Adrenal gland (tissue), 12 donors: ENCODE data around the gene PIK3C2G. TPM values are rescaled to one million over a fixed set of nuclear protein-coding genes. Genes with fewer than 3 reads are reported as not detected.

Experiments
- DNase-seq, 7 donors: peaks; one replicate each; pipeline ENCODE4 v3.0.0-alpha.2; 2019 to 2020
- H3K27ac ChIP-seq, 5 donors: fragments of 200-600 bp; sonication (generic) in 4 of 5; 1 replicate in 3 of 5; 2 replicates in 2 of 5; pipeline versions ENCODE4 v1.5.1 to v1.8.0; 2016 to 2020; ENCODE audit warnings: mild to moderate bottlenecking in 1 of 5
- H3K27me3 ChIP-seq: fragments of 200-600 bp; 2 replicates; pipeline ENCODE4 v1.8.0; 2021
- H3K36me3 ChIP-seq, 2 donors: fragments of 200-600 bp; replicated peaks in 1 of 2; 1 replicate in 1 of 2; 2 replicates in 1 of 2; pipeline versions ENCODE4 v1.5.1 to v1.8.0; 2018 to 2022
- H3K4me1 ChIP-seq, 2 donors: fragments of 200-600 bp; replicated peaks in 1 of 2; 1 replicate in 1 of 2; 2 replicates in 1 of 2; pipeline versions ENCODE4 v1.5.1 to v1.8.0; 2018 to 2021
- H3K4me3 ChIP-seq, 4 donors: fragments of 200-600 bp; sonication (generic) in 3 of 4; one replicate each; pipeline ENCODE4 v1.5.1; 2016 to 2018
- H3K9me3 ChIP-seq, 3 donors: fragments of 200-600 bp; sonication (generic) in 1 of 3; replicated peaks in 1 of 3; 1 replicate in 2 of 3; 2 replicates in 1 of 3; pipeline versions ENCODE4 v1.5.1 to v1.8.0; 2016 to 2021
- POLR2A ChIP-seq, 2 donors: fragments of 450-650 bp; IDR thresholded peaks; one replicate each; pipeline ENCODE4 v1.6.1; 2017; ENCODE audit warnings: antibody characterized with exemption in 2 of 2, mild to moderate bottlenecking in 2 of 2, moderate library complexity in 1 of 2
- WGBS, 4 donors: extraction: QIAGEN DNeasy Blood & Tissue Kit in 2 of 4; methylation state at CpG; one replicate each; pipeline versions ENCODE4 v1.1.5 to v1.1.7; 2013 to 2017; 5-methylcytosine and 5-hydroxymethylcytosine counted together
- intact Hi-C, 2 donors: fragments of 100-400 bp; cut with DNase I; formaldehyde crosslinking; loops; one replicate each; pipeline versions ENCODE4 v1.14.1 to v1.15.0; 2022 to 2023
- polyA plus RNA-seq, 3 donors: library from polyadenylated mRNA; stranded (reverse); fragments of 200-250 nt in 2 of 3; fragments of 350-450 nt in 1 of 3; fragmentation: Illumina TruSeq in 1 of 3; extraction: RNeasy Lipid Tissue Mini Kit (QIAGEN cat#74804) in 1 of 3; gene quantifications; one replicate each; pipeline ENCODE4 v1.2.3, GENCODE V29; 2013 to 2014
- total RNA-seq, 9 donors: library from RNA; depleted of rRNA in 4 of 9; stranded (reverse); fragments of >200 nt in 4 of 9; fragments of 120-200 nt in 1 of 9; fragmentation: NEBNext Ultra II Directional in 1 of 9; extraction: Animal tissue kit (Norgen Biotek cat#: 25700) in 1 of 9; gene quantifications; one replicate each; pipeline versions ENCODE4 v1.1.0 to v1.2.4, GENCODE V29; 2013 to 2023
- TF ChIP-seq, protein P1 (sequence below), 6 experiments: fragments of 450-650 bp in 4 of 6; fragments of 200-600 bp in 2 of 6; sonication (generic) in 1 of 6; IDR thresholded peaks; 1 replicate in 5 of 6; 2 replicates in 1 of 6; pipeline versions ENCODE4 v1.5.1 to v1.8.0; 2016 to 2021; ENCODE audit warnings: antibody characterized with exemption in 6 of 6, mild to moderate bottlenecking in 2 of 6, moderate library complexity in 1 of 6
- donor health status: healthy with polysubstance abuse.
- donor health status: Bipolar disorder and iron deficiency.
- donor health status: DM: yes; HTN: yes; CAD: no.
- donor health status: DM: no; HTN: no; CAD: no.
- donor health status: DM: no; HTN: no; CAD: no.
- donor health status: DM: yes; HTN: yes; CAD: no.

The PIK3C2G gene
- total and polyA plus RNA-seq, 12 donors, result 0.11 to 1.3 (median 0.54) TPM

DNA sequence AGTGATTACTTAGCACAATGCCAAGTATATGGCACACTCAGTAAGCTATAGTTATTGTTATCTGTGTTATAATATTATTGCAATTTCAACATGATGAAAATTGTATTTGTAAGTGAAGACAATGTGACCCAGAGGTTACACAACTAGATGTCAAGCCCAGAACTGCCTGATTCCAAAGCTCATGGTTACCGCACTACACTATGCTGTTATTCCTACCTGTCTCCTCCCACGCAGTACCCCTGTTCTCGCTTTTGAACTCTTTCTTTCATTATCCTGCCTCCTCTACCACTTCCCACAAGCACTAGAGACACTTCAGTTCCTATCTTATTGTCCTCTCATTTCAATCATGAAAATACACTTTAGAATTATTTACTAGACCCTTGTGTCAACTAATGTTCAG lies 383.2 kb downstream of the PIK3C2G start:
- Histone ChIP-seq H3K9me3 (no peaks in the 10 kb centered on the region), H3K4me3 (no peak overlapping the region), H3K27ac (no peak overlapping the region), H3K4me1 (no peaks in the 10 kb centered on the region), H3K27me3 (no peaks in the 10 kb centered on the region), H3K36me3 (no peaks in the 10 kb centered on the region)
- no peak for DNase-seq
- TF ChIP-seq, protein P1, sequence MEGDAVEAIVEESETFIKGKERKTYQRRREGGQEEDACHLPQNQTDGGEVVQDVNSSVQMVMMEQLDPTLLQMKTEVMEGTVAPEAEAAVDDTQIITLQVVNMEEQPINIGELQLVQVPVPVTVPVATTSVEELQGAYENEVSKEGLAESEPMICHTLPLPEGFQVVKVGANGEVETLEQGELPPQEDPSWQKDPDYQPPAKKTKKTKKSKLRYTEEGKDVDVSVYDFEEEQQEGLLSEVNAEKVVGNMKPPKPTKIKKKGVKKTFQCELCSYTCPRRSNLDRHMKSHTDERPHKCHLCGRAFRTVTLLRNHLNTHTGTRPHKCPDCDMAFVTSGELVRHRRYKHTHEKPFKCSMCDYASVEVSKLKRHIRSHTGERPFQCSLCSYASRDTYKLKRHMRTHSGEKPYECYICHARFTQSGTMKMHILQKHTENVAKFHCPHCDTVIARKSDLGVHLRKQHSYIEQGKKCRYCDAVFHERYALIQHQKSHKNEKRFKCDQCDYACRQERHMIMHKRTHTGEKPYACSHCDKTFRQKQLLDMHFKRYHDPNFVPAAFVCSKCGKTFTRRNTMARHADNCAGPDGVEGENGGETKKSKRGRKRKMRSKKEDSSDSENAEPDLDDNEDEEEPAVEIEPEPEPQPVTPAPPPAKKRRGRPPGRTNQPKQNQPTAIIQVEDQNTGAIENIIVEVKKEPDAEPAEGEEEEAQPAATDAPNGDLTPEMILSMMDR (IDR thresholded peaks at IDR 0.05), result no peak
- no peak for TF ChIP-seq POLR2A (IDR thresholded peaks at IDR 0.05)
- intact Hi-C loops, result no loop called here
- 83 to 94% (median 91%) methylated on average over 3 of the region's 3 CpGs for WGBS, 4 donors

DNA sequence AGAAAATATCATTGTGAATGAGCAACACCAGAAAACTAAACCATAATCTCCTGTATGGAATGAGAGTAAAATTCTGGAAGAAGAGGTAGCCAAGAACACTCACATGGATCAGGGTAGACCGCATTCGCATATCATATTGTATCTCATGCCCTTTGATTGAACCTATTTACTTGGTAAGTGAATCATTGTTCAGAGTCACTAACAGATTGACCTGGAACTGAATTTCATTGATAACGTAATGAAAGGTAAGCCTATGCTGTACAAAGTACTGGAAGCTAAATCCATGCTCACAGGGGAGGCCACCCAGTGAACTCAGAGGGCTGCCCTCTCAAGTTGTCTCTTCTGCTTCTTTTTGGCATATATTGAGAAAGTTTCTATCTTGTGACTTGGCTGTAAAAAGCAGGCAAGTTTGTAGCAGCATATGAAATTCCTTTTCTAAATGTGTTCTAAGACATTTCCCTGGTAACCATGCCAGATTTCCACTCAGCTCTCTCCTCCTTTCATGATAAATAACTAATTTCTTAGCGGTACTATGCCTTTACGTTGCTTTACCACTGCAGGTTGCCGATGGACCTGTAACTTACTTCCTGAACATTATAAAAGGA lies 385.1 kb downstream of the PIK3C2G start:
- TF ChIP-seq, protein P1 (IDR thresholded peaks at IDR 0.05), result no peak
- no peak for TF ChIP-seq POLR2A (IDR thresholded peaks at IDR 0.05)
- no peak for DNase-seq
- Histone ChIP-seq H3K36me3 (no peaks in the 10 kb centered on the region), H3K9me3 (no peaks in the 10 kb centered on the region), H3K4me1 (no peaks in the 10 kb centered on the region), H3K4me3 (no peak overlapping the region), H3K27me3 (no peaks in the 10 kb centered on the region), H3K27ac (no peak overlapping the region)
- 81 to 91% (median 86%) methylated on average over 6 of the region's 6 CpGs for WGBS, 4 donors
- intact Hi-C loops, result no loop called here

DNA sequence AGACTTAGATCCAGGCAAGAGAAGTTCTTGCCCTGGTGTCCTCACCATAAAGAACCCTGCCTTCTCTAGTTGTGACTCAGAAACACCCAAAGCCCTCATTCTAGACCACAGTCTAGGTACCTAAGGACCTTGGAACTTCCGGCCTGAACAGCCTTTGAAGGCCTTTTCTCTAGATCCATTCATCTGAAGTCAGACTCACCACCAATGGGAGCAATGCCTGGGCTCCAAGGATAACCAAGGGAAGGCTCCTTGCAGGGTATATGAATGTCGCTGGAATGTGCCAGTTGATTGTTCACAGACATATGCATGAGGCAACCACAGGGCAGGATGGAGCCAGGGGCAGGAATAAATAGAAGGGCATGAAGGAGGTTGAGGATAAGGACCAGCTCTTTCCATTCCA lies 390.2 kb downstream of the PIK3C2G start:
- H3K27me3 ChIP-seq, result no peaks in the 10 kb centered on the region
- 75 to 83% (median 80%) methylated on average over 2 of the region's 2 CpGs for WGBS, 4 donors
- H3K4me1 ChIP-seq, result no peaks in the 10 kb centered on the region
- no peak overlapping the region for H3K4me3 ChIP-seq
- no peak overlapping the region for H3K27ac ChIP-seq
- H3K9me3 ChIP-seq, result no peaks in the 10 kb centered on the region
- DNase-seq, result no peak
- no peak for TF ChIP-seq POLR2A (IDR thresholded peaks at IDR 0.05)
- TF ChIP-seq, protein P1 (IDR thresholded peaks at IDR 0.05), result no peak
- H3K36me3 ChIP-seq, result no peaks in the 10 kb centered on the region
- intact Hi-C loops, result no loop called here

DNA sequence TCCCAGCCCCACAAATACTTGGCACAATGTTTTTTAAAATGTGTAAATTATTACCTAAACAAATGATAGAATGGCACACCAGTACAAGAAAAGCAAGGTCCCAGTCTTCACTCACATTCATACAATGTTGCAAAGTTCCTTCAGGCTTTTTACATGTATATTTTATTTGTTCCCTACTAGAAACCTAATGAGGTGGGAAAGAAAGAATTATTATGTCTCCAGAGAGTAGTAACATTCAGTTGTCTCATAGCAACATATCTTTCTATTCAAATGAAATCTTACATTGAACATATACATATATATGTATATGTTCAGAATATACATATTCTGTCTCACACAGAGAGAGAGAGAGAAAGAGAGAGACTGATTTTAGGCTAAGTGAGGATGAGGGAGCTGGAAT lies 391.3 kb downstream of the PIK3C2G start:
- H3K27ac ChIP-seq, result no peak overlapping the region
- intact Hi-C loops, result no loop called here
- H3K4me3 ChIP-seq, result no peak overlapping the region
- TF ChIP-seq, protein P1 (IDR thresholded peaks at IDR 0.05), result no peak
- no peak for TF ChIP-seq POLR2A (IDR thresholded peaks at IDR 0.05)
- H3K27me3 ChIP-seq, result no peaks in the 10 kb centered on the region
- no peak for DNase-seq
- no peaks in the 10 kb centered on the region for H3K9me3 ChIP-seq
- H3K4me1 ChIP-seq, result no peaks in the 10 kb centered on the region
- H3K36me3 ChIP-seq, result no peaks in the 10 kb centered on the region
